ENCODE measurements around the gene ATP1B3. TPM values are rescaled to one million over a fixed set of nuclear protein-coding genes. Genes with fewer than 3 reads are reported as not detected.

Gene ATP1B3
- polyA plus RNA-seq, 1 of the 3 experiments (the other 2 are of a cell fraction): 86.3 TPM

GRCh38 chr3:141934354-141934753 lies 57.9 kb downstream of the ATP1B3 start:
- 89% methylated on average over 4 of the region's 4 CpGs for WGBS (ENCODE audit: low lambda C conversion rate)
- H3K9me2 ChIP-seq: no peaks in the 10 kb centered on the region
- TF ChIP-seq TCF12 (IDR thresholded peaks at IDR 0.05): no peak
- TF ChIP-seq RXRA (IDR thresholded peaks at IDR 0.05; ENCODE audit: borderline replicate concordance, low read depth): no peak
- no peak for TF ChIP-seq RCOR1 (IDR thresholded peaks at IDR 0.05; ENCODE audit: low read length)
- no peak for TF ChIP-seq SIN3A (IDR thresholded peaks at IDR 0.05; ENCODE audit: borderline replicate concordance, low read depth, low read length)
- no peak for TF ChIP-seq EZH2phosphoT487 (IDR thresholded peaks at IDR 0.05; ENCODE audit: borderline replicate concordance, low read depth)
- no peak for TF ChIP-seq USF2 (IDR thresholded peaks at IDR 0.05; ENCODE audit: borderline replicate concordance, low read depth, low read length)
- TF ChIP-seq FOXM1 (IDR thresholded peaks at IDR 0.05; ENCODE audit: low read depth): no peak
- peaks cover 3% of the 10 kb centered on the region for H3F3A ChIP-seq (replicated peaks; ENCODE audit: insufficient read depth)
- H3K27me3 ChIP-seq (ENCODE audit: insufficient read depth): no peaks in the 10 kb centered on the region
- H3K79me2 ChIP-seq (ENCODE audit: insufficient read depth): no peaks in the 10 kb centered on the region
- H4K20me1 ChIP-seq (ENCODE audit: insufficient read depth): no peaks in the 10 kb centered on the region
- no peak for DNase-seq
- no peak overlapping the region for H3K4me2 ChIP-seq
- H3K36me3 ChIP-seq (replicated peaks in 1 of 2; ENCODE audit: control insufficient read depth in 1 of 2, insufficient read depth in 2 of 2, low read length in 1 of 2): no peaks in the 10 kb centered on the region
- H3K9ac ChIP-seq: no peak overlapping the region
- ChIA-PET POLR2A (no interaction called here), CTCF (interaction anchor here (1.4 to 1.5 kb wide), 2 partner anchors 20 to 21 kb away, joined by 3 to 5 read pairs; no protein-coding TSS in a partner anchor)
- H3K27ac ChIP-seq (ENCODE audit: low read depth in 2 of 2, low read length in 1 of 2): no peak overlapping the region
- no peak overlapping the region for H2AFZ ChIP-seq (ENCODE audit: low read depth)
- H3K4me3 ChIP-seq (ENCODE audit: low read depth in 2 of 2, low read length in 1 of 2): no peak overlapping the region
- H3K9me3 ChIP-seq: no peaks in the 10 kb centered on the region
- H3K4me1 ChIP-seq (ENCODE audit: control insufficient read depth in 1 of 2, insufficient read depth in 2 of 2, low read depth in 1 of 2, low read length in 1 of 2): no peaks in the 10 kb centered on the region

- Histone ChIP-seq H3K9ac (no peak overlapping the region), H3K36me3 (replicated peaks in 1 of 2; ENCODE audit: control insufficient read depth in 1 of 2, insufficient read depth in 2 of 2, low read length in 1 of 2) (no peaks in the 10 kb centered on the region), H3F3A (replicated peaks; ENCODE audit: insufficient read depth) (peaks cover 11% of the 10 kb centered on the region), H2AFZ (ENCODE audit: low read depth) (no peak overlapping the region), H3K4me2 (no peak overlapping the region), H4K20me1 (ENCODE audit: insufficient read depth) (no peaks in the 10 kb centered on the region), H3K4me1 (ENCODE audit: control insufficient read depth in 1 of 2, insufficient read depth in 2 of 2, low read depth in 1 of 2, low read length in 1 of 2) (peaks cover 13 to 21% of the 10 kb centered on the region in 2 experiments; a peak in 2 of 4 replicates), H3K27ac (ENCODE audit: low read depth in 2 of 2, low read length in 1 of 2) (no peak overlapping the region), H3K9me3 (no peaks in the 10 kb centered on the region), H3K4me3 (ENCODE audit: low read depth in 2 of 2, low read length in 1 of 2) (no peak overlapping the region), H3K79me2 (ENCODE audit: insufficient read depth) (no peaks in the 10 kb centered on the region), H3K9me2 (no peaks in the 10 kb centered on the region), H3K27me3 (ENCODE audit: insufficient read depth) (no peaks in the 10 kb centered on the region)
- CTCF ChIA-PET: interaction anchor here (1.3 kb wide), 1 partner anchor 25 kb away, joined by 4 read pairs; no protein-coding TSS in a partner anchor
- no peak for DNase-seq
- WGBS (ENCODE audit: low lambda C conversion rate): 94% methylated on average over 15 of the region's 20 CpGs
- POLR2A ChIA-PET: interaction anchor here (0.7 kb wide), 1 partner anchor 80 kb away, joined by 4 read pairs; no protein-coding TSS in a partner anchor
- TF ChIP-seq PBX3 (IDR thresholded peaks at IDR 0.05): no peak
- TF ChIP-seq TAF1 (IDR thresholded peaks at IDR 0.05; ENCODE audit: borderline replicate concordance, low read depth, low read length): no peak
- TF ChIP-seq YY1 (IDR thresholded peaks at IDR 0.05; ENCODE audit: low read depth): no peak
- no peak for TF ChIP-seq MXI1 (IDR thresholded peaks at IDR 0.05; ENCODE audit: low read depth, low read length)
- TF ChIP-seq GATA2 (CRISPR knock-in tag; IDR thresholded peaks at IDR 0.05): no peak
- TF ChIP-seq FOSL2 (IDR thresholded peaks at IDR 0.05; ENCODE audit: borderline replicate concordance, low read depth): no peak
- no peak for TF ChIP-seq FOXJ3 (CRISPR knock-in tag; IDR thresholded peaks at IDR 0.05)
- no peak for TF ChIP-seq POLR2AphosphoS5 (IDR thresholded peaks at IDR 0.05; ENCODE audit: low read depth, low read length)
- no peak for TF ChIP-seq RXRA (IDR thresholded peaks at IDR 0.05; ENCODE audit: borderline replicate concordance, low read depth)
- TF ChIP-seq ZBTB33 (IDR thresholded peaks at IDR 0.05; ENCODE audit: borderline replicate concordance, low read depth): no peak
- TF ChIP-seq EZH2phosphoT487 (IDR thresholded peaks at IDR 0.05; ENCODE audit: borderline replicate concordance, low read depth): no peak
- no peak for TF ChIP-seq RCOR1 (IDR thresholded peaks at IDR 0.05; ENCODE audit: low read length)
- TF ChIP-seq IRF3 (IDR thresholded peaks at IDR 0.05; ENCODE audit: low read depth, low read length): no peak
- TF ChIP-seq NRF1 (IDR thresholded peaks at IDR 0.05; ENCODE audit: low read depth, low read length): no peak
- no peak for TF ChIP-seq CHD2 (IDR thresholded peaks at IDR 0.05; ENCODE audit: low read length, partially characterized antibody)
- TF ChIP-seq GABPA (IDR thresholded peaks at IDR 0.05; ENCODE audit: low read depth): no peak
- TF ChIP-seq NFIC (IDR thresholded peaks at IDR 0.05; ENCODE audit: borderline replicate concordance): no peak
Measured at GRCh38 chr3:141938011-141938500, 61.6 kb downstream of the ATP1B3 start.

Data from SK-N-SH (cell line).